Natural killer cell (primary cell): ENCODE results near the gene ORAI3. TPM values are rescaled to one million over a fixed set of nuclear protein-coding genes. Genes with fewer than 3 reads are reported as not detected.

Experiments used
- ATAC-seq, 3 donors: fragments of 150-1000 bp in 2 of 3; fragments of 200-7000 bp in 1 of 3; cut with Tn5 transposase; 1 replicate in 1 of 3; 2 replicates in 2 of 3; pipeline ENCODE4 v1.10.0; 2021; ENCODE audit warnings: mild to moderate bottlenecking in 2 of 3, moderate library complexity in 2 of 3
- DNase-seq, 2 donors: peaks; one replicate each; pipeline versions ENCODE4 v3.0.0 to v3.0.0-alpha.2; 2013 to 2021; ENCODE audit warnings: mixed read lengths in 1 of 2
- H3K27ac ChIP-seq: one replicate; pipeline ENCODE4 v1.5.1; 2013; ENCODE audit warnings: mild to moderate bottlenecking, low read length
- H3K27me3 ChIP-seq: one replicate; pipeline ENCODE4 v1.6.1; 2013; ENCODE audit warnings: low read length; ENCODE audit not compliant: control insufficient read depth, insufficient read depth
- H3K36me3 ChIP-seq: one replicate; pipeline ENCODE4 v1.6.1; 2013; ENCODE audit warnings: low read length; ENCODE audit not compliant: control insufficient read depth, insufficient read depth
- H3K4me1 ChIP-seq: one replicate; pipeline ENCODE4 v1.6.1; 2013; ENCODE audit warnings: low read length; ENCODE audit not compliant: control insufficient read depth, insufficient read depth
- H3K4me3 ChIP-seq: one replicate; pipeline ENCODE4 v1.5.1; 2013; ENCODE audit warnings: low read length
- H3K9me3 ChIP-seq: one replicate; pipeline ENCODE4 v1.6.1; 2013; ENCODE audit warnings: low read length; ENCODE audit not compliant: control insufficient read depth, insufficient read depth
- H3K27ac Mint-ChIP-seq, 2 donors: one replicate each; pipeline ENCODE4 v1.8.0; 2022; ENCODE audit warnings: mild to moderate bottlenecking in 2 of 2, mixed read lengths in 2 of 2, moderate library complexity in 1 of 2
- H3K27me3 Mint-ChIP-seq, 2 donors: one replicate each; pipeline ENCODE4 v1.8.0; 2022; ENCODE audit warnings: low read depth in 2 of 2, mixed read lengths in 2 of 2
- H3K36me3 Mint-ChIP-seq: one replicate; pipeline ENCODE4 v1.8.0; 2022; ENCODE audit warnings: mixed read lengths
- H3K4me1 Mint-ChIP-seq, 2 donors: one replicate each; pipeline ENCODE4 v1.8.0; 2022; ENCODE audit warnings: mixed read lengths in 2 of 2
- H3K4me3 Mint-ChIP-seq: one replicate; pipeline ENCODE4 v1.8.0; 2022; ENCODE audit warnings: mild to moderate bottlenecking, moderate library complexity, mixed read lengths
- H3K9me3 Mint-ChIP-seq, 2 donors: one replicate each; pipeline ENCODE4 v1.8.0; 2022; ENCODE audit warnings: mixed read lengths in 2 of 2
- CTCF ChIP-seq: fragments of 200-600 bp; IDR thresholded peaks from one replicate; pipeline ENCODE4 v1.8.0; 2022; ENCODE audit warnings: antibody characterized with exemption
- WGBS: methylation state at CpG from one replicate; pipeline ENCODE4 v1.1.7; 2013; ENCODE audit warnings: missing lambda C conversion rate; ENCODE audit not compliant: insufficient coverage; 5-methylcytosine and 5-hydroxymethylcytosine counted together
- intact Hi-C: fragments of 100-400 bp; cut with micrococcal nuclease; formaldehyde crosslinking; loops from one replicate; pipeline ENCODE4 v1.14.2; 2022
- total RNA-seq, 4 donors: library from RNA; stranded (reverse); fragments of 120-200 nt in 1 of 4; gene quantifications; one replicate each; pipeline versions ENCODE4 v1.2.3 to v1.2.4, GENCODE V29; 2013 to 2022

Gene ORAI3
- total RNA-seq, 3 donors from 2014 or later (not counting 1 experiment from before 2014, with no cell fraction given): 10.8 to 19.8 (median 12.8) TPM

- Mint-ChIP-seq H3K27me3 (no peaks in the 10 kb centered on the region), H3K9me3 (no peaks in the 10 kb centered on the region), H3K4me3 (no peak overlapping the region), H3K36me3 (no peaks in the 10 kb centered on the region), H3K27ac (no peak overlapping the region), H3K4me1 (peaks cover 0 to 20% of the 10 kb centered on the region in 2 donors)
- no peaks in the 10 kb centered on the region for H3K9me3 ChIP-seq
- intact Hi-C loops: loop anchor here (2.0 kb wide), 3 partner anchors 159 to 885 kb away; partner anchors contain the start of gene ZNF843
- H3K36me3 ChIP-seq: peaks cover 17% of the 10 kb centered on the region
- ATAC-seq: no peak
- peaks cover 9% of the 10 kb centered on the region for H3K4me1 ChIP-seq
- no peak for DNase-seq
- no peak for TF ChIP-seq CTCF
- no peak overlapping the region for H3K27ac ChIP-seq
- 81% methylated on average over 14 of the region's 14 CpGs for WGBS
- H3K27me3 ChIP-seq: no peaks in the 10 kb centered on the region
- no peak overlapping the region for H3K4me3 ChIP-seq
Observed at GRCh38 chr16:30983898-30984610, 35.2 kb downstream of the ORAI3 start.

- Histone ChIP-seq H3K27ac (no peak within 1 kb of the TSS), H3K4me1 (peaks cover 9% of the 10 kb centered on the region), H3K4me3 (no peak within 1 kb of the TSS), H3K9me3 (no peaks in the 10 kb centered on the region), H3K36me3 (peaks cover 17% of the 10 kb centered on the region), H3K27me3 (no peaks in the 10 kb centered on the region)
- DNase-seq: peak; percentile 76 to 84
- Mint-ChIP-seq H3K4me1 (peaks cover 0 to 20% of the 10 kb centered on the region in 2 donors), H3K27me3 (no peaks in the 10 kb centered on the region), H3K9me3 (no peaks in the 10 kb centered on the region), H3K27ac (no peak within 1 kb of the TSS), H3K4me3 (no peak within 1 kb of the TSS), H3K36me3 (no peaks in the 10 kb centered on the region)
- peak; percentile 75 to 92 (median 82) for ATAC-seq
- 50% methylated on average over 22 of the region's 24 CpGs for WGBS
- intact Hi-C loops: loop anchor here (1.0 to 2.0 kb wide), 5 partner anchors 110 to 884 kb away; partner anchors contain the start of gene ZNF843
- peak; percentile 85 for TF ChIP-seq CTCF
Observed at GRCh38 chr16:30984669-30985400, 36.0 kb downstream of the ORAI3 start, which contains the start of gene HSD3B7. HSD3B7 (plus strand) TSS chr16:30985207; CDS start chr16:30985659, 452 bp downstream.

- Histone ChIP-seq H3K4me3 (no peak overlapping the region), H3K36me3 (peaks cover 10% of the 10 kb centered on the region), H3K27me3 (no peaks in the 10 kb centered on the region), H3K27ac (no peak overlapping the region), H3K9me3 (no peaks in the 10 kb centered on the region), H3K4me1 (peaks cover 9% of the 10 kb centered on the region)
- WGBS: 82% methylated on average over 19 of the region's 20 CpGs
- ATAC-seq: peak in 1 of 3 donors; percentile 5
- Mint-ChIP-seq H3K4me3 (no peak overlapping the region), H3K9me3 (no peaks in the 10 kb centered on the region), H3K27ac (no peak overlapping the region), H3K27me3 (no peaks in the 10 kb centered on the region), H3K4me1 (peaks cover 0 to 16% of the 10 kb centered on the region in 2 donors), H3K36me3 (no peaks in the 10 kb centered on the region)
- peak in 1 of 2 donors; percentile 31 for DNase-seq
- intact Hi-C loops: loop anchor here (1.0 to 2.0 kb wide), 5 partner anchors 110 to 883 kb away; partner anchors contain the start of gene ZNF843
- no peak for TF ChIP-seq CTCF
Observed at GRCh38 chr16:30985401-30986128, 36.7 kb downstream of the ORAI3 start.
